NCI-H446 treated with DMSO at 0.1 percent for 48 hours (cell line): ENCODE measurements around the gene UBE2O.

Experiments
- DNase-seq: peaks from one replicate; lab custom pipeline; 2025; lab: John Stamatoyannopoulos, UW

The UBE2O gene

DNA sequence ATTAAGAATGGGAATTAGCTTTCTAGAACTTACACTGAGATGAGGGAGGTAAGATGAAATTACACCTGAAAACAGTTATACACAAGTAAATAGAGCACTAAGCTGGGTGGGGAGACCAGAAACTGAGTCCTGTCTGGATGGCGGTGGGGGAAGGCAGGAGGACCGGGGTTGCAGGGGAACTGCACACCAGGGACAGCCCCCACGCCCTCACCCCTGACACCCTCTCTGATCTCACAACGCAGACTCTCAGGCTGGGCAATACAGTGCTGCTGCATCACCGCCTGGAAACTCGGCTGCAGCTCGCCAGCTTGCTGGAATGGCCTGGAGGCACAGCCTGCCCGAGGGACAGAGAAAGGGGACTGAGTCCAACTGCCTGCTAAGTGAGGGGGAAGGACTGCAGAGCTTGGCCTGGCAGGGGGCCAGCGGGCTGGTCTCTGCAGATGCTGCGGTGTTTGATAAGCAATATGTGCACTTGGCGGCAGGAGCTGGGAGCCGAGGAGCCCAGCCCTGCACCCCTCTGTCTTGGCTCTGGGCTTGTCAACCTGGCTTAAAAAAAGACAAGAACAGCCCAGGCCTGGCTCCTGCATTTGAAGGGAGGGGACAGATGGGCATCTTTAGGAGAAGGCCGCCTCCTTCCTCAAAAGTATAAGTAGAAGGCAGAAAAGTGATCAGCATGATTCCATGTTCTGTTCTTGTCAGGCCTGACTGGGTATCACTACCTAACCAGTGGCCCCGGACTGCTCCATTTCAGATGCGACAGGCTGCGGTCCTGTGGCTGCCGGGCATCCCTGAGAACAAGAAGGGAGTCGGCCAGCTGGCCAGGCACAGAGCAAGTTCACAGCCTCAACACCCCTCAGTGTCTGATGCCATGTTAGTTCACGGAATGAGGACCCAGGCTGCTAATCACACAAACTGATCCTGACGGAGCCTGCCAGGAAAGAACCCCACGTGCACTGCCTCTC lies 38.3 kb downstream of the UBE2O start:
- peak; percentile 94 for DNase-seq

DNA sequence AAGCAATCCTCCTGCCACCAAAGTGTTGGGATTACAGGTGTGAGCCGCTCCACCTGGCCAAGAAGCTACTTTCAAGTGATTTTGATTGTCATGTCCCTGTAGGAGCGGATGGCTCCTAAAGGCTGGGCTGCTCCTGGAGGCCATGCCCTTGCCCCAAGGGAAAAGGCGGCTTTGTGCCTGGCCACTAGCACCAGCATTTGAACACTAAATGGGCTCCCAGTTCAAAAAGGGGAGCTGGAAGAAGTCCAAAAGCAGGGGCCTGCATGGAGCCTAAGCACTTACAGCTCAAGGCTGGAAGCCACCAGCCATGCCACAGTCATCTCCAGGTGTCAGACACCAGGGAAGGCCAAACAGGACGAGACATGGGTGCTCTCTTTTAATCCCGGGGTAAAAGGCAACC lies 41.7 kb downstream of the UBE2O start:
- no peak for DNase-seq

DNA sequence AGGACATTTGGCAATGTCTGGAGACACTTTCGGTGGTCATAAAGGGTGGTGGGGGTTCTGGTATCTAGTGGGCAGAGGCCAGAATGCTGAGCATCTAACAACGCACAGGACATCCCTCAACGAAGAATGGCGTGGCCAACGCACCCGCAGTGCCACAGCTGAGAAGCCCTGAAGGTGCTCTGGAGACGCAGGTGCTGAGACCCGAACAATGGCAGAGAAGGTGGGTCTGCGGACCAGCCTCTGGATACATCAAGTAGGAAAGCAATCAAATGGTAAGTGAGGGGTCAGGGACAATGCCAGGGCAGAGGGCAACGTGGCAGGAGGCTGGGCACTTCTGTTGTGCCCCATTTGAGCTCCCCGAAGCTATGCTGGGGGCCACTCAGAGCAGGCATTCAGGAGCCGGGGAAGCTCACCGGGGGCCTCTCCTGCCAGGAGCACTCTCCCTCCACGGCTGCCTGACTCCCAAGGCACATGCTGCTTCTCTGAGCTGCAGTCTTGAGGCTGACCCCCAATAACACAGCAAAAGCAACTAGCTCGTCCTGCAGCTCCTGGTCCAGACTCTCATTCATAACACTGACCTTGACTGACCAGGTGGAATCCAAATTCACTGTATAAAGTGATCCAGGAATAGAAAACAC lies 42.5 kb downstream of the UBE2O start:
- DNase-seq, result no peak

DNA sequence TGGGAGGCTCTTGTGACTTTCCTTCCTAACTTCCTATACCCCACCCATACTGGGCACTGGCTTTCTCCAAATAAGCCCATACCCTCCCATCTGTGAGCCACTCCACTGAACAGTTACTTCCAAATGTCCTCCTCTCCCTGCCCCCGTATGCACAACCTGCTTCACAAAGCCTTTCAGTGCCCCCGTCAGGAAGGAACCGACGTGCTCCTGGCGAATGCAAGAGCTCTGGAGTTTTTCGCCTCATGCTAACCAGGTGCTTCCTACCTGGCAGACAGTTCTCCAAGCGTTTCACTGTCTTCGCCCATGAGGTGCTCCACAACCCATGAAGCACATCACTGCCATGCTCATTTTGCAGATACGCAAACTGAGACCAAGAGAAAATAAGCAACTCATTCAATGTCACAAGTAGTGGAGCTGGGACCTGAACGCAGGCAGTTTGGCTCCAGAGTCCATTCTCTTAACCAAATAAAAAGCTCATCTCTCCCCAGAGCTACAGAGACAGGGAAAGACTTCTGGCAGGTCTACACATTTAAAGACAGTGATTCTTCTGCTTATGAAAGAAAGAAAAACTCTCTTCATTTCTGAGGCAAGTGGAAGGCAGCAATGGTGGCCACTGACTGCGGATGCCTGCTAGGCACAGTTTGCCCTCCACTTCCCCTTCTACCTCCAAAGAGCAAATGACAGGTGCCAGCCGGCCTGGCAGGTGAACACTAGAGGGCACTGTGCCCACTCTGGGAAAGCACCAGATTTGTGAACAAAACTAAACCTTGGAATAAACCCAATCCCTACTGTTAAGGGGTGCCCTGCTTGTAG lies 44.7 kb downstream of the UBE2O start:
- peak; percentile 29 for DNase-seq

DNA sequence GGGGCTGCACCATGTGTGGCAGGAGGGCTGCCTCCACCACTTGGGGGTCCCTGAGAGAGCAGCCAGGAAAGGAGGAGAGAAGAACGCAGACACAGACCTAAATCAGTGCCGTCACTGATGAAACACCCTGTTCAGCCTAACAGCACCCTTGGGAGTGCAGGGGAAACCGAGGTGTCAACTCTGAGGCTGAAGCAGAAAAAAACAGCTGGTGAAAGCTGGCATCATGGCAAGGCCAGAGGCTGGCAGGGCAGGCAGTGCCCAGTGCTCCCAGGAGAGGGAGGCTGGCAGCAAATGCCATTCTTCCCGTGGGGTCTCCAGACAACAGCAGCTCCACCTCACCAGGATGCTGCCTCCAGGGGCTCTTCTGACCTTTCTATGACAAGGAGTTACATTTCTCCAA lies 45.4 kb downstream of the UBE2O start:
- DNase-seq, result no peak

DNA sequence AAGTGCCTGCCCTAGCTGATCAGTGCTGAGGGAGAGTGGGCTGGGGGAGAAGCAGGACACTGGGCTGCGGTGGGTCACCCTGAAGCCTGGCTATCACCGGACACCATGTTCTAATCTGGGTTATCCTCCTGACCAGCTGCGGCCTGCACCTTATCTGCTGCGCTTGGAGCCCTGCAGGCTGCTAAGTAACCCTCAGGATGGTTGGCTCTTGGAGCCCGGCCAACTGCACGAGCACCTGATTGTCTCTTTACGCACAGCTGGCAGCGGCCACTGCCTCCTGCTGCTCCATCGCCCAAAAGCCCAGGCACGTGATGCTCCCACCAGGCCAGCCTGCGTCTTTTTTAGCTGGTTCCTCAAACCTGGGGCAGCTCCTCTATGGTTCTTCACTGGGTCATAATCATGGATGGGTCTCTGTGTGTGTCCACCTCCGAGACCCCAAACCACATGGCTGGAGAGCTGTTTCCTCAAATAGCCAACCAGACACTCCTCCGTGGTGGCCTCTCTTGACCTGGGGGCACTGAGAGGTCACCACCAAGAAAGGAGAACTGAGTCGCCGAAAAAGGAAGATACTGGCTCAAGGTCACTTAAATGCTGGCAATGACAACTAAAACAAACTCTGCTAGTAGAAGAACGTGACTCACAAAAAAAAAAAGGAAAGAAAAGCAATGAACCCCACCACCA lies 46.8 kb downstream of the UBE2O start:
- DNase-seq, result no peak

DNA sequence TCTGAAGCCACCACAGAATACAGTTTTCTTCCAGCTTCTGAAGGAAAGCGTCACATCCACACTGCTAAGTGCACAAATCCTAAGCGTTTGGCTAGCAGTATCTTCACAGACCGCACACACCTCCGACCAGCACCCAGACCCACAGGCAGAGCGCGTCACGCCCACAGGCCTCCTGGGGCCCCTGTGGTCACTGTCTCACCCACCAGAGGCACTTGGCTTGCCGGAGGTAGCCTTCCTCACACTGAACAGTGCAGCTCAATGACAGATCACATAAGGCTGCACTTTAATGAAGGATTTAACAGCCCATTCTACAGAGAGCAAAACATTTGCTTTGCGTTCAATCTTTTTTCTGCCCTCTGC lies 47.4 kb downstream of the UBE2O start:
- DNase-seq, result no peak

DNA sequence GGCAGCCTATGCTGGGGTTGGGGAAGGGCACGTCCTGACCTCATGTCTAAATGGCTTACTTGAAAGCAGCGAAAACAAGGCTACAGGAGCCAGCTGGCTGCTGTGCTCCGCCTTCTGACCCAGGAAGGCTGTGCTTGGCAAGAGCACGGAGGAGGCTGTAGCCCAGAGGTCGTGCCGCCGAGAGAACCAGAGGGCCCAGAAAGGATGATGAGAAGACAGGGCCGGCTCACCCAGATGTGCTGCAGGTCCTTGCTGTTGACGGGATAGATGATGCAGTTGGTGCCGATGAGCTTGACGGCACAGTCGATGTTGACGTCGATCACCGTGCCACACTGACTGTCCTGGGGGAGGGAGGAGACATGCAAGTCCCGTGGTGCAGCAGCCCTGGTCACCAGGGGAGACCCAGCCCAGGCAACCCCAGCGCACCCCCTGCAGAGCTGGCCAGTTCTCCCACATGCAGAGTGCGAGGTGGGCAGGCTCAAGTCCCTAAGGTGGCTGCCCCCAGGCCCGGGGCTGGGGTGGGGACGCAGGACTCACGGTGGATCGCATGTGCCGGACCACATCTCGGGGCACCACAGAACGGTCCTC lies 47.9 kb downstream of the UBE2O start:
- DNase-seq, result no peak

DNA sequence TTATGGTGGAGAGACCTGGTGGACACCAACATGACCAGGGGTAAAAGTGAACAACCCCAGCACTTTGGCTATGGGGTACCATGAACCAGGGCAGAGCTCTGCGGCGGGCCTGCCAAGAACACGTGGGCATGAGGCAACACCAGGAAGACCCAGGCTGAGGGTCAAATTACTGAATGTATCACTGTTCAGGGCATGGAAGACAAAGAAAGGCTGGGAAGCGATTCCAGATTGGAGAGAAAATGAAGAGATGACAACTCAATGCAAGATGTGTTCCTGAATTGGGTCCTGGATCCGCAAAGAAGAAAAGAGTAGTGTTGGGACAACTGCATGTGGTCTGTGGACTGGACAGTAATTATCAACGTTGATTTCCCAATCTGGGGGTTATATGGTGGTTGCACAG lies 48.7 kb downstream of the UBE2O start:
- no peak for DNase-seq

DNA sequence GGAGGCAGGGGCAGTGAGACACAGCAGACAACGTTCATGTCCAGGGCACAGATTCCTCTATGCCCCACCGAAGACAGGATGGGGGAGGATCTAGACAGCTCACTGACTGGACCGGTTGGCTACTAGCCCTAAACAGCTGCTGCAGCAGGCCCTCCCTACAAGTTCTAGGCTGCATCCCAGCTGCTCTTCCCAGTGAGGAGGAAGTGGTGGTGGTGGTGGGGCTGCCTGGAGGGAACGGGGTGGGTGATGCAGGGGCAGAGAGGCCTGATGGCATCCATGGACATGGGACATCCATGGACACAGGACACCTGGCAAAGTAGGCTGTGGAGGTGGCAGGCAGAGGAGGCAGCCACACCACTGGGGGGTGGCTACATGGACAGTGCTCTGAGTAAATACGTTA lies 50.2 kb downstream of the UBE2O start:
- DNase-seq, result no peak

DNA sequence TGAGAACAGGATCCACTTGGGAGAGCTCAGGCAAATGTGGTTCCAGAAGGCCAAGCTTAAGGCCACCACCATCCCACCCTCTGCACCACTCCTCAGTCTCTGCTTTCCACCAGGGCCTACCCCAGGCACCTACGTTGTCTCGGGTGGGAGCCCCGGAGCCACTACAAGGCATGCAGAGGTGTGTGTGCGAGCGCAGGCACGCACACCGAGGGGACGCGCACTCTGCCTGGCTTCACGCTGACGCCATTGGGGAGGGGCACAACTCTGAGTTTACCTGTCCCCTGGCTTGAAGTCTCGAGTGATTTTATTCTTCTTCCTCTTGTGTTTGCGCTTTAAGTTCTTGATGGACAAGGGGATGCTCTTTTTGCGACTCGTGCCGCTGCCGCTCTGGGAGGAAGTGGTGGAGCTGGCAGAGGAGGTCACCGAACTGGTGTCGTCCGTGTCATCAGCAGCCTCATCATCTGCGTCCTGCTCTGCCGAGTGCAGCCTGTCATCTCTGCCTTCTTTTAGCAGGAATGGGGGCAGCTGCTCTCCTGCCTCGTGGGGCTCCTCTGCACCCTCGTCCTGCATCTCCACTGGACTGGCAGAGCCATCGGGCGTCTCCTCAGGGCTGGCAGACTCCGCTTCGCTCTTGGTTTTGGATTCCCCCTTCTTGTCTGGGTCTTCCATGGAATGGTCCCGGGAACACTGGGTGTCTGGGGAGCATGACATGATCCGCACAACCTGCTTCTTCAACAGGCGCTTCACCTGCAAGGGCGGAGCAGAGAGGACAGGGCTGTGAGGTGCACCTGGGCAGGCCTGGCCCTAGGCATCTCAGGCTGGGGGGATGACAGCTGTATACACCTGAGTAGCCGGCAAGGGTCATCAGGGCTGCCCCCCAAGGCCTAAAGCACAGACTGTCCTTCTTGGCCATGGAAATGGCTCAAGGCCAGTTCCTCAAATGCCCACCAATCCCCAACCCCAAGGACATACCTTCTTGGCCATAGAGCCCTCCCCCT lies 53.5 kb downstream of the UBE2O start:
- no peak for DNase-seq

DNA sequence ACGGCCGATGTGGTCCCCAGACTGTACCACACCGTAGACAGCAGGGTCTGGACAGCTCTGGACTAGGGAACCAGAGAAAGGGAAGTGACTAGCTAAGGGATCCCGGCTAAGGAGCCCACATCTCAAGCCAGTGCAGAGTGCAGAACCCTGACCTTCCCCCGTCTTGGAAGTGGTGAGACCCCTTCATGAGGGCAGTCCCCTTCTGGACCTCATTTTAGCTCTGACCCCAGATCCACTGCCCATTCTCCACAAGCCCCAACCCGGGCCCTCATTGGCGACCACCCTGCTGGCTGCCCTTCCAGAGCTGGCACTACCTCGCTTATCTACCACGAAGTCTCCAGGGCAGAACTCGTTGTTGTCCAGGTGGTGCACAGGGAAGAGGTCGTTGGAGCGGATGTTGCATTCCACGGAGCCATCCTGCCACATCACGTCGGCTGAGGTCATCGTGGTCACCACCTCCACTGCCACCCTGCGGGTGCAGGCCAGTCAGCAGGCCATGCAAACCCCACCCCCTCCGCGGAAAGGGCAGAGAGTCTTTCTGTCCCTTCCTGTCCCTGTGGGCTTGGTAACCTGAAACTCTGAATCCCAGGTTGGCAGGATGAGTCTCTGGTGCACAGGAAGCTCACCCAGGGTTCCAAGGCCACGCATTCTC lies 54.3 kb downstream of the UBE2O start:
- DNase-seq, result no peak

DNA sequence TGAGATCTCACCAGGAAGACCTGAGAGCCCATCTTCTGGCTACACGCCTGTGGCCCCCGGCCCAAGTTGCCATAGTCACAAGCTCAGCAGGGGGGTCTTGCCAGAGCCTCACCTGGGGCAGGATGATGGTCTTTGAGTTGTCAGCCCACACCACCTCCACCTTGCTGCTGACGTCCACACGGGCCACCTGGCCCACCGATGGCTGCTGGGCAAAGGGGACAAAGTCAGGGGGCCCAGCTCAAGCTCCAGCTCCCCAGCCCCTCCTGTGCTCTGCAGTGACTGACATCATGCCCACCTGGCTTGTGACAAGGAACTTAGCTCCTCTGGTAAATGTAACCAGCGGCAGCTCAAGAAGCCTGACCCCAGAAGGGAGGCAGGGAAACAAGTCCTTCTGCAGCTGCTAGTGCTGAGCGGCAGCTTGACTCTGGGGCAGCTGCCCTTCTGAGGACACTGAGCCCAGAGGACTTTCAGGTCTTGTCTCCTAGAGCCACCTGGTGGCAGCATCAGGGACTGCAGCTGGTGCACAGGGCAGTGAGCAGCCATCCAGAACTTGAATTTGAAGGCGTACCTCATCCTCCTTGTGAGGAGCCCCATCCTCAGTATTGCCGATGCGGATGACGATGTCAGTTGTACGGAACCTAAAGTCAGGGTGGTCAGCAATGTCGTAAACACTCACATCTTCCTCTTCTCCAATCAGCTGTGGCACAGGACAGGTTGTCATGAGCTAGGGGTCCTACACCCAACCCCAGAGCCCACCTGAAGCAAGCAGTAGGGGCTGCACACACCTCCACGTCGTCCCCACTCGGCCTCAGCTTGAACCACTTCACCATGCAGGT lies 55.0 kb downstream of the UBE2O start:
- peak; percentile 32 for DNase-seq

DNA sequence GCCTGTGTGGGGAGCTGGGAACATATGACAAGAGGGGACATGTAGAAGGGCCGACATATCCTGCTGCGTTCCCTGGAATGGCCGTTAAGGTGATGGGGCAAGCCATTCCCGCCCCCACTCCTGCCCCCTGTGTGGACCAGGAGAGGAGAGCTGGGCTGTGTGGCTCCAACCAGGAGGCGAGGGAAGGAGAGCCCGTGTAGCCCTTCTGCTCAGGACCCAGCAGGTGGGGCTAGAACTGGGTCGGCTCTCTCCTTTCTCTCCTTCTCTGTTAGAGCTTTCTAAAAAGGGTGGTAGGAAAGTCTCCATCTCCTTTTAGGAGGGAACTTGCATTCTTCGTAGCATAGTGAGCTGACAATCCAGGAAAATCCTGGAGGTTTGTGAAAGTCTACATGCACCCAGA lies 55.8 kb downstream of the UBE2O start:
- DNase-seq, result no peak

DNA sequence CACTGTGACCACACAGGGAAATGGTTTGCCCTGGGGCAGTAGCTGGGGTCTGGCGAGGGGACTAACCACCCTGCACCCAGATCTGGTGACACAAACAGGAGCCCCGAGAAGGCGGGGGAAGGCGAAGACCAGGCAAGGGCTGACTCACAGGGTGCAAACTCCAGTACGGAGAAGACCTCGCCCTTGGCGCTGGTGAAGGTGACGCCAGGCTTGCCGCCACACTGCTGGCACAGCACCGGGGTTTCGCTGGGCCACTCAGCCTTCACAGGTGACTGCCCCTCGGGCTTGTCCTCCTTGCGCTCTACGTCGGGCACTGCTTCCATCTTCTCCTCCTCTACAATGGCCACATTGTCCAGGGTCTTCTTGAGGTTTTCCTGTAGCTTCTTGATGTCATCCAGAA lies 57.0 kb downstream of the UBE2O start:
- DNase-seq, result no peak

DNA sequence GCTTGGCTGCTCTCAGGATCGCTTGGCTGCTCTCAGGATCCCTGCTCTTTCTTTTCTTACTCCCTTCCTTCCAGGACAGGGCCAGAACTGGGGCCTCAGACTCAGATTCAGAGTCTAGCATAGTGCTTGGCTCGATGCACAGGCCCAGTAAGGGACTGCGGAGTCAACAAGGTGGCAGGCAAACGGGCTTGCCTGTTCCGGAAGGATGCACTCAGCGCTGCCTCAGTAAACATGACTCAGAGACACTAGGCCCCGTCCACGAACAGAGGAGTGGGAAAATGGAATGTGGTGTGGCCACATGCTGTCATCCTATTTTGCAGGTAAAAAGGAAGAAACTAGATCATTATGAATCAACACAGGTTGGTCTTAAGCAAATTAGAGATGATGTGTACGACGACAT lies 58.8 kb downstream of the UBE2O start:
- DNase-seq, result no peak

DNA sequence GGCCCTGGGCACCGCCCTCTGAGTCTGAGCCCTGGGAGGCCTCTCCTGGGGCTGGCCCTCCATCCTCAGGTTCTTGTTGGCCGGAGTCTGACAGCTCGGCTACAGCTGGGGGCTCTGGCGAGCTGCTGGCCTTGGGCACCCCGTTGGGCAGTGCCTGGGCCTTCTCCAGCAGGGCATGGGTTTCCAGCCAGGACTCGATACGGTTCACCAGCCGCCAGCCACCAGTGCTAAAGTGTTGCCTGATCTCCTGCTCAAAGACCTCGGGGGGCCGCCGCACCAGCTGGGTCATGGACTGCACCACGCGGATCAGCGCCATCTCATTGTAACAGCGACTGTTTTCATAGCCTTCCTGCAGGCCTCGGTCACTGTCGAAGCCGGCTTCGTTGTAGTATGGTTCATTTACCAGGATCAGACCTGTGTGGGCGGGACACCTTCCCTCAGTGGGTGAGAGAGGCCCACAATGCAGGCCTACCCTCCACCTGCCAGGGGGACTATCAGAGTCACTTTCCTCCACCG lies 61.7 kb downstream of the UBE2O start:
- DNase-seq, result no peak

DNA sequence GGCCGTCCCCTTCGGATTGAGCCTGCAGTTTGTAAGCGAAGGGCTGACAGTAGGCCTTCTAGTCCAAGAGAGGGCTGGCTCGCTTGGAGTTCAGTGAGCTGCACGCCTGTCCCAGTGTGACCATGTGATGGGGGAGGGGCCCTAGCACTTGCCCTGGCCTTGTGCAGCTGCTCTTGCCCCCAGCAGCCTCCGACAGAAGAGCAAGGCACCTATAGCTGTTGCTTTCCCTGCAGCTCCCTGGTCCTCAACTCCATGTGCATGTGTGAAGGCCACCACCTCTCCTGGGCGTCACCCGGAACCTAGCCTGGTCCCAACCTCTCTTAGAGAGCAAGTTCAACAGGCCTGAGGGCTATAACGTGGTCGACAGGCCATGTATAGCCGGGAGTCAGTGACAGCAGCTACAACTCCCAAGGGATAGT lies 62.9 kb downstream of the UBE2O start:
- DNase-seq, result no peak
